HEK293T (cell line): ENCODE data around the gene CALCA.

ENCODE experiments used
- CTCF ChIA-PET: fragments of 350-600 bp; formaldehyde crosslinking; extraction: SDS; loops from one replicate; lab custom pipeline; 2021; ENCODE audit warnings: antibody characterized with exemption, inconsistent platforms; lab: Yijun Ruan, JAX
- POLR2A ChIA-PET: fragments of 350-600 bp; formaldehyde crosslinking; extraction: SDS; loops from one replicate; lab custom pipeline; 2020; ENCODE audit warnings: antibody characterized with exemption, inconsistent platforms; lab: Yijun Ruan, JAX
- DNase-seq: peaks from one replicate; pipeline ENCODE4 v3.0.0; 2012; ENCODE audit warnings: mixed read lengths; ENCODE audit errors: extremely low spot score
- ARNT ChIP-seq: fragments of 450-650 bp; IDR thresholded peaks from 2 replicates; pipeline ENCODE4 v1.6.1; 2017; ENCODE audit warnings: mild to moderate bottlenecking
- BHLHE40 ChIP-seq: fragments of 450-650 bp; IDR thresholded peaks from 2 replicates; pipeline ENCODE4 v1.6.1; 2016; ENCODE audit warnings: mild to moderate bottlenecking, moderate library complexity, borderline replicate concordance
- CTBP1 ChIP-seq: fragments of 450-650 bp; IDR thresholded peaks from 2 replicates; pipeline ENCODE4 v1.6.1; 2016; ENCODE audit warnings: borderline replicate concordance
- ELF4 ChIP-seq: fragments of 450-650 bp; IDR thresholded peaks from 2 replicates; pipeline ENCODE4 v1.6.1; 2017; ENCODE audit warnings: antibody characterized with exemption
- FOXA1 ChIP-seq: fragments of 450-650 bp; IDR thresholded peaks from 2 replicates; pipeline ENCODE4 v1.6.1; 2016; ENCODE audit warnings: mild to moderate bottlenecking
- FOXK2 ChIP-seq: fragments of 450-650 bp; IDR thresholded peaks from 2 replicates; pipeline ENCODE4 v1.6.1; 2016; ENCODE audit warnings: mild to moderate bottlenecking
- FOXM1 ChIP-seq: fragments of 450-650 bp; IDR thresholded peaks from 2 replicates; pipeline ENCODE4 v1.6.1; 2017; ENCODE audit warnings: mild to moderate bottlenecking, borderline replicate concordance
- HDGF ChIP-seq: fragments of 450-650 bp; IDR thresholded peaks from 2 replicates; pipeline ENCODE4 v1.6.1; 2017; ENCODE audit warnings: antibody characterized with exemption, borderline replicate concordance
- L3MBTL2 ChIP-seq: fragments of 450-650 bp; conservative IDR thresholded peaks from 2 replicates; pipeline ENCODE4 v1.6.1; 2016; ENCODE audit warnings: mild to moderate bottlenecking
- LEF1 ChIP-seq: fragments of 450-650 bp; IDR thresholded peaks from 2 replicates; pipeline ENCODE4 v1.6.1; 2017; ENCODE audit warnings: mild to moderate bottlenecking, borderline replicate concordance
- NFRKB ChIP-seq: fragments of 450-650 bp; IDR thresholded peaks from 2 replicates; pipeline ENCODE4 v1.6.1; 2016; ENCODE audit warnings: mild to moderate bottlenecking, moderate library complexity
- SP1 ChIP-seq: fragments of 450-650 bp; IDR thresholded peaks from 2 replicates; pipeline ENCODE4 v1.6.1; 2017
- SUZ12 ChIP-seq: fragments of 450-650 bp; IDR thresholded peaks from 2 replicates; pipeline ENCODE4 v1.6.1; 2016; ENCODE audit warnings: mild to moderate bottlenecking
- TARDBP ChIP-seq: fragments of 450-650 bp; IDR thresholded peaks from 2 replicates; pipeline ENCODE4 v1.6.1; 2016
- ZNF384 ChIP-seq: fragments of 450-650 bp; IDR thresholded peaks from 2 replicates; pipeline ENCODE4 v1.6.1; 2016
- TF ChIP-seq, protein P1 (sequence below): fragments of 450-650 bp; IDR thresholded peaks from 2 replicates; pipeline ENCODE4 v1.6.1; 2016

CALCA gene

DNA sequence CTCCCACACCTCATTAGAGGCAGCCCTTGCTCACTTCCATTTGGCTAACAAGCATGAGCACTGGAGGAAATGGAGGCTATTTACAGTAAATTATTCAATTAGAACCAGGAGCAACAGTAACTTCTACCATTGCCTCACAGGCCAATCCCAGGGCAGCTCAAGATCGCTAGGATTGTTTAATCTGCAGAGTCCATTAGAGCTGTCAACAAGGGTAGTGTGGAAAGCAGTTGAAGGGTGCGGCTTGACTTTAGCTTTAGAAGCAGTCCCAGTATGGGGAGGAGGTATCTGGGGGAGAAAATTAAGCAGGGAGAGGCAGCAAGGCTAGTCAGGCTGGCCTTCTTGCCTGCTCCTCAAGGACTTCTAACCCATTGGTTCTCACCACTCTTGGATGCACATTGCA lies 41.8 kb downstream of the CALCA start:
- ChIA-PET CTCF (no interaction called here), POLR2A (no interaction called here)
- no peak for DNase-seq
- TF ChIP-seq HDGF (no peak), ELF4 (no peak), NFRKB (no peak), FOXM1 (no peak), TARDBP (no peak), ZNF384 (no peak), L3MBTL2 (no peak), LEF1 (no peak), SP1 (no peak), SUZ12 (no peak)

DNA sequence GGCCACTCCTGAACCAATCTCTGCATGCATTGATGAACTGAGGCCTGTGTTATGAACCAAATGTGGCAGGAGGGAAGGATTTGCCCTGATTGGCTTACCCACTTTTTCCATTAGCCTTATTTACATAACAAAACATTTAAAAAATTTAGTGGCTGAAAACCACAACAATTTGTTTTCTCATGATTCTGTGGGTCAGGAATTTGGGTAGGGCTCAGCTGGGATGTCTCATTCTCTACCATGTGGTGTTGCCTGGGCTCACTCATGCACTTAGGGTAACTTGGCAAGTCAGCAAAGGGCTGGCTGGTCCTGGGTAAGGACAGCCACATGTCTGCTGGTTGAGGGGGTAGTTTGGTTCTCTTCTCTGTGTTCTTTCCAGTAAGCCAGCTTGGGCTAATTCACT lies 45.0 kb downstream of the CALCA start:
- no peak for TF ChIP-seq BHLHE40
- TF ChIP-seq HDGF, result no peak
- TF ChIP-seq FOXA1, result no peak
- TF ChIP-seq SUZ12, result no peak
- no peak for TF ChIP-seq SP1
- TF ChIP-seq, protein P1, sequence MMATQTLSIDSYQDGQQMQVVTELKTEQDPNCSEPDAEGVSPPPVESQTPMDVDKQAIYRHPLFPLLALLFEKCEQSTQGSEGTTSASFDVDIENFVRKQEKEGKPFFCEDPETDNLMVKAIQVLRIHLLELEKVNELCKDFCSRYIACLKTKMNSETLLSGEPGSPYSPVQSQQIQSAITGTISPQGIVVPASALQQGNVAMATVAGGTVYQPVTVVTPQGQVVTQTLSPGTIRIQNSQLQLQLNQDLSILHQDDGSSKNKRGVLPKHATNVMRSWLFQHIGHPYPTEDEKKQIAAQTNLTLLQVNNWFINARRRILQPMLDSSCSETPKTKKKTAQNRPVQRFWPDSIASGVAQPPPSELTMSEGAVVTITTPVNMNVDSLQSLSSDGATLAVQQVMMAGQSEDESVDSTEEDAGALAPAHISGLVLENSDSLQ, result no peak
- no peak for TF ChIP-seq L3MBTL2
- TF ChIP-seq FOXM1, result no peak
- no peak for TF ChIP-seq NFRKB
- no peak for TF ChIP-seq FOXK2
- no peak for TF ChIP-seq CTBP1
- TF ChIP-seq ARNT, result no peak
- TF ChIP-seq LEF1, result no peak
- no peak for DNase-seq
- POLR2A ChIA-PET, result no interaction called here
- CTCF ChIA-PET, result no interaction called here

DNA sequence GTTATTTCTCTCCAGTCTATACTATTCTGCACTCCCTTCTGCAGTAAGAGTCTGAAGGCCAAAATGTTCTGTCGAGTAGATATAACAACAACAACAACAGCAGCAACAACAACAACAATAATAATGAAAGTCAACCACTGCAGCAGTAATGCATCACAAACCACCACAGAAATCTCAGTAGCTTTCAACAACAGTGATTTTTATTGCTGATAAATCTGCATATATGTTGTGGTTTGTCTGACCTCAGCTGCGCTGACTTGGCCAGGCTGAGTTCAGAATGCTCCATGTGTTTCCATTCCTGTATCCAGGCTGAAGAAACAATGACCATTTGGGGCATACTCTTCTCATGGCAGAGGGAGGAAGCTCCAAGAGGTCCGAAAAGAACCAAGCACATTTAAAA lies 47.8 kb downstream of the CALCA start:
- no peak for DNase-seq
- CTCF ChIA-PET, result no interaction called here
- POLR2A ChIA-PET, result no interaction called here
- TF ChIP-seq NFRKB, result no peak
- no peak for TF ChIP-seq ZNF384
- no peak for TF ChIP-seq SP1
- no peak for TF ChIP-seq HDGF
- no peak for TF ChIP-seq FOXK2
- no peak for TF ChIP-seq SUZ12
- TF ChIP-seq FOXM1, result no peak
- TF ChIP-seq LEF1, result no peak
- no peak for TF ChIP-seq TARDBP
- TF ChIP-seq L3MBTL2, result no peak
- TF ChIP-seq, protein P1, result no peak
- TF ChIP-seq ARNT, result no peak
- no peak for TF ChIP-seq ELF4
- TF ChIP-seq BHLHE40, result no peak
- no peak for TF ChIP-seq CTBP1
- no peak for TF ChIP-seq FOXA1
